GM03348 (cell line): Measurements from ENCODE around the gene CBLN3.

Source experiments
- DNase-seq: peaks from one replicate; pipeline ENCODE4 v3.0.0; 2012; ENCODE audit warnings: low spot score

CBLN3 gene

DNA sequence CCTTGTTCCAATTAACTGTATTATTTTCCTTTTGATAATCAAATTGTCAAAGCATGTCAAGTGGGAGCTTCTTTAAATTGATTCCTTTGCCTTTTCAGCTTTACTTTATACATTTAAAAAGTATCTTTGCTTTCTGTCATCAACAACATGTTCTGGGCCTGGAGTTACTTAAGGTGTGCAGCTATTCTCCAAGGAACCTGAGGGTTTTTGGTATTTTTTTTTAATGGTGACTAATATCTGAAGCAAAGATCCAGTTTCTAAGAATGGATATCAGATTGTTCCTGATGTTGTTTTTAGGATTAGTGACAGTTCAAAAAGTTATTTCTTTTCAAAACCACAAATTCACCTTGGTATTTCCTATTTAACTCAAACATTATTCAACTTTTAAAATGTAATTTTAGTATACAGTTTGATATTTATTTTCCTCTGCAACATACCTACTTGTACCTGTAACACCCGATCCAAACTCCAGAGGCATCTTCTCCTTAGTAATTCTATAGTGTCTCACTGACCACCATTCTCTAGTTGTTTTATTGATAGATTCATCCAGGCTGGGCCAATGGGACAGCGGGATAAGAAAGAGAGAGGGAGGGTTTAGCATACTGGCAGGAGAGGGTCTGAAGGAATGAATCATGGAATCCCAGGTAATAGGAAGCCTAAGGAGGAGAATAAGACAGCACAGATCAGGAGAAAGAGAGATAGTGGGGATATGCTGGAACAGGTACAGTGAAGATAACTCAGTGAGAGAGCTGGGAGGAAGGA, 3.1 kb downstream of the CBLN3 start:
- DNase-seq: no peak

DNA sequence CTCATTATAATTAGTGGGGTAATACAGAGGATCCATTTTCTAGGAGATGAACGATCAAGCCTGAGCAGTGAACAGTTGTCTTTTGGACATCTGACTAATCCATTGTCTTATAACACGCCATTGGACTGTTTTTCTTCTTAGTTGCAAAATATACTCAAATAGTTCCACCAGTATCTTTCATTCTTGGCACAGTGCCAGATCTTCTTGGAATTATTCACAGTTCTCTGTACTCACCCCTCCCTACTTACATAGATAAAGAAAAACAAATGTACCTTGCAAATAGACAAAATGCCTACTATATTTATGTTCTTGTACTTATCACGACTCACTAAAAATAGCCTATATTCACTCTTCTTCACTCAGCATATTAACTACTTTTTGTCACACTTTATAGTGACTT, 3.8 kb downstream of the CBLN3 start:
- peak; percentile 74 for DNase-seq

- DNase-seq: no peak
Measured at GRCh38 chr14:24422694-24423601, 6.5 kb downstream of the CBLN3 start.

DNA sequence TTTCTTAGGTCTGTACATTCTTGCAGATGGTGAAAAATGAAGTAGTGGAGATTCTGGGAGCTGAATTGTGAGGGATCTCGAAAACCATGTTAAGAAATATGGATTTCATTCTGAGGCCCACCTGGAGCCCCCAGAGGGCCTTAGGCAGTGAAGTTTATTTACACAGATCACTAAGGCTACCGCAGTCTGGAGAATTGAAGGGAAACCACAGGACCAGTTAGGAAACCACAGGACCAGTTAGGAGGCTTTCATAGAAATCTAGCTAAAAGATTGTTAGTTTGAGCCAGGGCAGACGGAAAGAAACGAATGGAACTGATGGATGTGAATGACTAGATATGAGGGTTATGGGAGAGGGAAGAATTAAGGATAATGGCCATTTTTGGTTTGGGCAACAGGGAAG, 7.2 kb downstream of the CBLN3 start:
- no peak for DNase-seq

GRCh38 chr14:24418492-24418873, 11.0 kb downstream of the CBLN3 start:
- DNase-seq: no peak

DNA sequence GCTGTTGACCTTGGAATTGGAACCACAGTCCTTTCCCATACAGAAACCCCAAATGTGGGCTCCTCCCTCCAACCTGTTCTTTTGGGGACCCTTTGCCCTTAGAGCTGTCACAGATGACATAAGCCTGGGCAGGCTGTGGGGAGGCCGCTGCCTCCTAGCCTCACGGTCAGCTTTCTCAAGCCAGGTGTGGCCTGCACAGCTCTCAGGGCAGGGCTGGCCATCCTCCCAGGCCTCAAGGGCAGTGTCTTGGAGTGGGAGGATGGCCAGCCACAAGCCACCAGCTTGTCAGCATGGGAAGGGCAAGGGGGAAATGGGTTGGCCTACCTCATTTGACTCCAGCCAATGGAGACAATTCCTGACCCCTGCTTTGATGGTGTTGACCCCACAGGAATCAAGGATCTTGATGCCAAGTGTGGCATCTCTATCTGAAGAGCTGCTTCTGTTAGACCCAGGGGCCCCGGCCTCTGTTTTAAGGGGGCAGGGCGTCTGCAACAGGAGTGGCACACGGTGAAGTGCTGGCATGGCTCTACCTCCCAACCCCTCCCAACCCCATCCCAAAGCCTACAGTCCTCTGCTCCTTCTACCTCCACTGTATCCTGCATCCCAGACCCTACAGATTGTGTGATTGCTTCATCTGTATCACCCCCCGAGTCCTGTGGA, 11.5 kb downstream of the CBLN3 start:
- DNase-seq: no peak

GRCh38 chr14:24416932-24417619, 12.4 kb downstream of the CBLN3 start:
- DNase-seq: no peak

- no peak for DNase-seq
Measured at GRCh38 chr14:24416254-24416931, 13.1 kb downstream of the CBLN3 start.

DNA sequence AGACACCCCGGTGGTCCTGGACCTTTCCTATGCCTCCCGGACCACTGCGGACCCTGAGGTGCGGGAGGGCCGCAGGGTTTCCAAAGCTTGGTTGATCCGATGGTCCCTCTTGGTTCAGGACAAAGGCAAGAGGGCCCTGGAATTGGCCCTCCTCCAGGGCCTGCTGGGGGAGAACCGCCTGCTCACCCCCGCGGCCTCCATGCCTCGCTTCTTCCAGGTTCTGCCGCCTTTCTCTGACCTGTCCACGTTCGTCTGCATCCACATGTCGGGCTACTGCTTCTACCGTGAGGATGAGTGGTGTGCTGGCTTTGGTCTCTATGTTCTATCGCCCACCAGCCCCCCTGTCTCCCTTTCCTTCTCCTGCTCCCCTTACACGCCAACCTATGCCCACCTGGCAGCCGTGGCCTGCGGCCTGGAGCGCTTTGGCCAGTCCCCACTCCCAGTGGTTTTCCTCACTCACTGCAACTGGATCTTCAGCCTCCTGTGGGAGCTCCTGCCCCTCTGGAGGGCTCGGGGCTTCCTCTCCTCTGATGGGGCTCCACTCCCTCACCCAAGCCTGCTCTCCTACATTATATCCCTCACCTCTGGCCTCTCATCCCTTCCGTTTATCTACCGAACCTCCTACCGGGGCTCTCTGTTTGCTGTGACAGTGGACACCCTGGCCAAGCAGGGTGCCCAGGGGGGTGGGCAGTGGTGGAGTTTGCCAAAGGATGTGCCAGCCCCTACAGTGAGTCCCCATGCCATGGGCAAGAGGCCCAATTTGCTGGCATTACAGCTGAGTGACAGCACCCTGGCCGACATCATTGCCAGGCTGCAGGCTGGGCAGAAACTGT, 13.8 kb downstream of the CBLN3 start:
- DNase-seq: no peak

- DNase-seq: no peak
Measured at GRCh38 chr14:24414732-24415420, 14.6 kb downstream of the CBLN3 start.

DNA sequence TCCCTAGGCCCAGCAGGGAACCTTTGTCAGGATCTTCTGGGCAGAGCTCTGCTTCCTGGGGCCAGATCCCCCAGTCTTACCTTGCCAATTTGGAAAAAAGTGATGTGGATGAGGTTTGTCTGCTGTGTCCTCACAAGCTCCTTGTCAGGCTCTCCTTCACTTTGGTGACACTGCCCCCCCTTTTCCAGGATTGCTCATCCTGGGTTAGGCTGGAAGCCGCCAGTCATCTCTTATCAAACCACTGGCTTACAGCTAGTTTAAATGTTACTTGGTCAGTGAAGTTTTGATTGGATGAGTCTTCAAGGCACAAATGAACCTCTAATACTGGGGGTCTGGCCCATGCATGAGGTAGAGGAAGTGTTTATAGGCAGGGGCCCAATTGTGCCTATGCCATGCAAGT, 15.4 kb downstream of the CBLN3 start:
- DNase-seq: no peak

DNA sequence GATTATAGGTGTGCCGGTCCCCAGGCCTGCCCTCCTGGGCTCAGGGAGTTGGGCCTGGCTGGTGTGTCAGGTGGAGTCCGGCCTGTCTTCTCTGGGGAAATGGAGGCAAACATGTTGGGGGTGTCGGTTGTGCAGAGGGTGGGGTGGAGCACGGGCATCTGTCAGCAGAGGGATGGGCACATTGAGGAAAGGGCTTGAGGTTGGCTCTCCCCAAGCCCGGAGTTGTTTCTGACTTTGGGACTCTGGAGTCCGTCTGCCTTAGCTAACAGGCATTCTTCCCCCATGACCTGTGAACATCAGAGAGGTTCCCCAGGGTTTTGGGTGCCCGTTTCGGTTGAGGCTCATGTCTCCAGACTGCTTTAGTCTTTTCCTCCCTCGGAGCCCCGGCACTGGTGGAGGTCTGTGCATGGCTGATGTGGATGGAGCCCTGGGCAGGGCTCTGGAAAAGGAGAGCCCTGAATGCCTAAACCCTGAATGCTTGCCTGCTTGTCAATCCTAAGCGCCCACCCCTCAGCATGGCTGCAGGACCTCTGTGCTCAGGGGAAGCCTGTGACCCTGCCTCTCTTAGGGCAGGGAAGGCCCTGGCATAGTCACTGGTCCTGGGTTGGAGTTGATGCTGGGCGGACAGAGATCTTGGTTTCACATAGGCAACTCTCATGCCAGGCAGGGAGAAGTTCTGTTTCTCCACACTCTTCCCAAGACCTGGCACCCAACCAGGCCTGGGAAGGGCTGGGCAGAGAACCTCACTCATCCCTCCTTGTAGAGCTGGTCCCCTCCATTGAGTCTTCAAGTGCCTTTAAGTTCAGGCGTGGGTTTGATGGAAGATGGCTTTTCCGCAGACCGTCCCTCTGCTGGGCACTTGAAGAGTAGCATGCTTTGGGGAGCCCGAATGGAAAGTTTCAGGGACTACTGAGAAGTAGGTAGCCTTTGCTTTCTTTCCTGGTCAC, 17.8 kb downstream of the CBLN3 start:
- peak; percentile 77 for DNase-seq

- no peak for DNase-seq
Measured at GRCh38 chr14:24409956-24410355, 19.5 kb downstream of the CBLN3 start.

DNA sequence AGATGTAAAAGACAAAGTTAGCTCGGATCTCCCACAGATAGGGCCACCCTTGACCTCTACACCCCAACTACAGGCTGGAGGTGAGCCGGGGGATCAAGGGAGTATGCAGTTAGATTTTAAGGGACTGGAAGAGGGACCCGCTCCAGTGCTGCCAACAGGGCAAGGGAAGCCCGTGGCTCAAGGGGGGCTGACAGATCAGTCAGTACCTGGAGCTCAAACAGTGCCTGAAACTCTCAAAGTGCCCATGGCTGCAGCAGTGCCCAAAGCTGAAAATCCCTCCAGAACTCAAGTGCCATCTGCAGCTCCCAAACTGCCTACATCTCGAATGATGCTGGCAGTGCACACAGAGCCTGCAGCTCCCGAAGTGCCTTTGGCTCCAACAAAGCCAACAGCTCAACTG, 20.3 kb downstream of the CBLN3 start:
- DNase-seq: no peak

GRCh38 chr14:24408764-24409163, 20.7 kb downstream of the CBLN3 start:
- peak; percentile 25 for DNase-seq

GRCh38 chr14:24407608-24408325, 21.7 kb downstream of the CBLN3 start:
- DNase-seq: no peak

GRCh38 chr14:24406416-24406815, 23.1 kb downstream of the CBLN3 start:
- DNase-seq: no peak

DNA sequence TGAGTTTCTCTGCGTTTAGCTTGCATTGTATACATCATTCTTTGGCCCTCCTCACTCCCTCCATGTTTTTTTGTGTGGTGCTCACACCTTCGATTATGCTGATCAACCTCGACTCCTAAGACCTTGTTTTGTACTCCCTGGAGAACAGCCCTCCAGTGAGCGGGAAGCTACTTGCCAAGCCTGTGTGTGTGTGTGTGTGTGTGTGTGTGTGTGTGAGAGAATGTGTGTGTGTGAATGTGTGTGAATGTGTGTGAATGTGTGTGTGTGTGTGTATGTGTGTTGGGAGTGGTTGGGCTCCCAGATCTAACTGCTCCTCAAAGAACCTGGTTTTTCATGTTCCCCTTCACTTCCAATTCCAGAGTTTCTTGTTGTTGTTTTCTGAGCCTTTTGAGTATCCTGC, 24.7 kb downstream of the CBLN3 start:
- DNase-seq: no peak
